ENCODE results near the gene KIAA1671. TPM values are rescaled to one million over a fixed set of nuclear protein-coding genes. Genes with fewer than 3 reads are reported as not detected.
"Not testable (repeated sequence)": the region's sequence is repeated elsewhere in the genome, so short reads cannot be mapped to it uniquely, and the experiment has no call there.

Gene KIAA1671
- polyA plus RNA-seq, 1 of the 3 experiments (the other 2 are of a cell fraction): 7.4 TPM

- H3K9me2 ChIP-seq; H3K79me2 ChIP-seq (ENCODE audit: insufficient read depth); POLR2A ChIA-PET; H3K27me3 ChIP-seq (ENCODE audit: insufficient read depth); H2AFZ ChIP-seq (ENCODE audit: low read depth); H3K9ac ChIP-seq; H3F3A ChIP-seq (replicated peaks; ENCODE audit: insufficient read depth); DNase-seq; H4K20me1 ChIP-seq (ENCODE audit: insufficient read depth); H3K4me1 ChIP-seq (ENCODE audit: control insufficient read depth in 1 of 2, insufficient read depth in 2 of 2, low read depth in 1 of 2, low read length in 1 of 2); H3K27ac ChIP-seq (ENCODE audit: low read depth in 2 of 2, low read length in 1 of 2); H3K9me3 ChIP-seq; H3K4me3 ChIP-seq (ENCODE audit: low read depth in 2 of 2, low read length in 1 of 2); H3K36me3 ChIP-seq (replicated peaks in 1 of 2; ENCODE audit: control insufficient read depth in 1 of 2, insufficient read depth in 2 of 2, low read length in 1 of 2); H3K4me2 ChIP-seq: not testable (repeated sequence)
- 86% methylated on average over 7 of the region's 7 CpGs for WGBS (ENCODE audit: low lambda C conversion rate)
- CTCF ChIA-PET: interaction anchor here (1.9 kb wide), 1 partner anchor 568 kb away, joined by 6 read pairs; no protein-coding TSS in a partner anchor
Measured at GRCh38 chr22:25204547-25204946, 252.0 kb downstream of the KIAA1671 start.

- H3K79me2 ChIP-seq (ENCODE audit: insufficient read depth): no peaks in the 10 kb centered on the region
- no peak overlapping the region for H3K4me3 ChIP-seq (ENCODE audit: low read depth in 2 of 2, low read length in 1 of 2)
- H3K9me3 ChIP-seq: no peaks in the 10 kb centered on the region
- no peak for TF ChIP-seq YY1 (IDR thresholded peaks at IDR 0.05; ENCODE audit: low read depth)
- no peak for TF ChIP-seq RAD21 (IDR thresholded peaks at IDR 0.05; ENCODE audit: low read length)
- TF ChIP-seq, protein P1, sequence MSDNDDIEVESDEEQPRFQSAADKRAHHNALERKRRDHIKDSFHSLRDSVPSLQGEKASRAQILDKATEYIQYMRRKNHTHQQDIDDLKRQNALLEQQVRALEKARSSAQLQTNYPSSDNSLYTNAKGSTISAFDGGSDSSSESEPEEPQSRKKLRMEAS (IDR thresholded peaks at IDR 0.05; ENCODE audit: low read depth): no peak
- TF ChIP-seq, protein P2, sequence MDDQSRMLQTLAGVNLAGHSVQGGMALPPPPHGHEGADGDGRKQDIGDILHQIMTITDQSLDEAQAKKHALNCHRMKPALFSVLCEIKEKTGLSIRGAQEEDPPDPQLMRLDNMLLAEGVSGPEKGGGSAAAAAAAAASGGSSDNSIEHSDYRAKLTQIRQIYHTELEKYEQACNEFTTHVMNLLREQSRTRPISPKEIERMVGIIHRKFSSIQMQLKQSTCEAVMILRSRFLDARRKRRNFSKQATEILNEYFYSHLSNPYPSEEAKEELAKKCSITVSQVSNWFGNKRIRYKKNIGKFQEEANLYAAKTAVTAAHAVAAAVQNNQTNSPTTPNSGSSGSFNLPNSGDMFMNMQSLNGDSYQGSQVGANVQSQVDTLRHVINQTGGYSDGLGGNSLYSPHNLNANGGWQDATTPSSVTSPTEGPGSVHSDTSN (IDR thresholded peaks at IDR 0.05): no peak
- no peak for TF ChIP-seq NRF1 (IDR thresholded peaks at IDR 0.05; ENCODE audit: low read depth, low read length)
- no peak for TF ChIP-seq CTCF (IDR thresholded peaks at IDR 0.05)
- TF ChIP-seq, protein P3, sequence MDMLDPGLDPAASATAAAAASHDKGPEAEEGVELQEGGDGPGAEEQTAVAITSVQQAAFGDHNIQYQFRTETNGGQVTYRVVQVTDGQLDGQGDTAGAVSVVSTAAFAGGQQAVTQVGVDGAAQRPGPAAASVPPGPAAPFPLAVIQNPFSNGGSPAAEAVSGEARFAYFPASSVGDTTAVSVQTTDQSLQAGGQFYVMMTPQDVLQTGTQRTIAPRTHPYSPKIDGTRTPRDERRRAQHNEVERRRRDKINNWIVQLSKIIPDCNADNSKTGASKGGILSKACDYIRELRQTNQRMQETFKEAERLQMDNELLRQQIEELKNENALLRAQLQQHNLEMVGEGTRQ (IDR thresholded peaks at IDR 0.05; ENCODE audit: borderline replicate concordance, low read depth, low read length): no peak
- no peak for TF ChIP-seq NFIC (IDR thresholded peaks at IDR 0.05; ENCODE audit: borderline replicate concordance)
- no peak for TF ChIP-seq RXRA (IDR thresholded peaks at IDR 0.05; ENCODE audit: borderline replicate concordance, low read depth)
- TF ChIP-seq MEF2A (IDR thresholded peaks at IDR 0.05; ENCODE audit: borderline replicate concordance, low read depth): no peak
- TF ChIP-seq IRF3 (IDR thresholded peaks at IDR 0.05; ENCODE audit: low read depth, low read length): no peak
- no peak overlapping the region for H3K9ac ChIP-seq
- ChIA-PET POLR2A (no interaction called here), CTCF (no interaction called here)
- 94% methylated on average over 1 of the region's 1 CpG for WGBS (ENCODE audit: low lambda C conversion rate)
- H4K20me1 ChIP-seq (ENCODE audit: insufficient read depth): peaks cover 7% of the 10 kb centered on the region; the same call in 1 of the 2 replicates
- no peaks in the 10 kb centered on the region for H3K4me1 ChIP-seq (ENCODE audit: control insufficient read depth in 1 of 2, insufficient read depth in 2 of 2, low read depth in 1 of 2, low read length in 1 of 2)
- DNase-seq: no peak
- H3K27me3 ChIP-seq (ENCODE audit: insufficient read depth): no peaks in the 10 kb centered on the region
- no peak overlapping the region for H2AFZ ChIP-seq (ENCODE audit: low read depth)
- no peaks in the 10 kb centered on the region for H3K9me2 ChIP-seq
- no peaks in the 10 kb centered on the region for H3F3A ChIP-seq (replicated peaks; ENCODE audit: insufficient read depth)
- no peak overlapping the region for H3K27ac ChIP-seq (ENCODE audit: low read depth in 2 of 2, low read length in 1 of 2)
- H3K36me3 ChIP-seq (replicated peaks in 1 of 2; ENCODE audit: control insufficient read depth in 1 of 2, insufficient read depth in 2 of 2, low read length in 1 of 2): peaks cover 0 to 8% of the 10 kb centered on the region in 2 experiments
- H3K4me2 ChIP-seq: no peak overlapping the region
Measured at GRCh38 chr22:25205847-25206246, 253.3 kb downstream of the KIAA1671 start.
